Stimulated activated CD8-positive, alpha-beta memory T cell treated with anti-CD3 and anti-CD28 coated beads, Interleukin-4, amount 100 ng/mL, for 4 hours (primary cell): ENCODE measurements around the gene ETV3.

Experiments
- DNase-seq, 2 donors: peaks; one replicate each; pipeline ENCODE4 v3.0.0-alpha.2; 2020; ENCODE audit warnings: low read depth in 2 of 2, low spot score in 1 of 2

The ETV3 gene

GRCh38 chr1:157162345-157162744 lies 24.1 kb upstream of the ETV3 start:
- DNase-seq = no peak

- DNase-seq = no peak
Observed at GRCh38 chr1:157161901-157162300, 23.7 kb upstream of the ETV3 start.

- no peak for DNase-seq
Observed at GRCh38 chr1:157158967-157159366, 20.8 kb upstream of the ETV3 start.

GRCh38 chr1:157157501-157158190 lies 19.5 kb upstream of the ETV3 start:
- no peak for DNase-seq

GRCh38 chr1:157156058-157156541 lies 17.9 kb upstream of the ETV3 start:
- peak; percentile 50 to 62 for DNase-seq

- no peak for DNase-seq
Observed at GRCh38 chr1:157155658-157156057, 17.5 kb upstream of the ETV3 start.

GRCh38 chr1:157154940-157155514 lies 16.8 kb upstream of the ETV3 start:
- DNase-seq = no peak

- DNase-seq = no peak
Observed at GRCh38 chr1:157154291-157154690, 16.1 kb upstream of the ETV3 start.

GRCh38 chr1:157153746-157154145 lies 15.6 kb upstream of the ETV3 start:
- DNase-seq = no peak

- no peak for DNase-seq
Observed at GRCh38 chr1:157152510-157152909, 14.3 kb upstream of the ETV3 start.

GRCh38 chr1:157151506-157151905 lies 13.3 kb upstream of the ETV3 start:
- DNase-seq = no peak

- no peak for DNase-seq
Observed at GRCh38 chr1:157151073-157151472, 12.9 kb upstream of the ETV3 start.

GRCh38 chr1:157150631-157151030 lies 12.4 kb upstream of the ETV3 start:
- DNase-seq = no peak

- DNase-seq = no peak
Observed at GRCh38 chr1:157147906-157148700, 9.9 kb upstream of the ETV3 start.

GRCh38 chr1:157147037-157147436 lies 8.8 kb upstream of the ETV3 start:
- DNase-seq = no peak

GRCh38 chr1:157146244-157146643 lies 8.0 kb upstream of the ETV3 start:
- DNase-seq = no peak

GRCh38 chr1:157145076-157145475 lies 6.9 kb upstream of the ETV3 start:
- DNase-seq = no peak

GRCh38 chr1:157144509-157144908 lies 6.3 kb upstream of the ETV3 start:
- no peak for DNase-seq

GRCh38 chr1:157142765-157143423 lies 4.7 kb upstream of the ETV3 start:
- no peak for DNase-seq

GRCh38 chr1:157142201-157142600 lies 4.0 kb upstream of the ETV3 start:
- DNase-seq = no peak

GRCh38 chr1:157141212-157141855 lies 3.1 kb upstream of the ETV3 start:
- no peak for DNase-seq
